GM12801 (cell line): Measurements from ENCODE around the gene KYNU.

Source experiments
- CTCF ChIP-seq: IDR thresholded peaks from one replicate; pipeline ENCODE4 v1.5.1; 2011; ENCODE audit warnings: control low read depth; ENCODE audit not compliant: insufficient read length; ENCODE audit errors: extremely low read depth

Gene KYNU

GRCh38 chr2:142987044-142987443 is 109.6 kb downstream of the KYNU start:
- no peak for TF ChIP-seq CTCF

- TF ChIP-seq CTCF = no peak
These were observed 112.1 kb downstream of the KYNU start for GRCh38 chr2:142989273-142990204.

GRCh38 chr2:142991295-142991694 is 113.8 kb downstream of the KYNU start:
- no peak for TF ChIP-seq CTCF

GRCh38 chr2:142992840-142993239 is 115.4 kb downstream of the KYNU start:
- TF ChIP-seq CTCF = no peak

- no peak for TF ChIP-seq CTCF
These were observed 116.3 kb downstream of the KYNU start for GRCh38 chr2:142993771-142994170.

- TF ChIP-seq CTCF = no peak
These were observed 117.2 kb downstream of the KYNU start for GRCh38 chr2:142994665-142995064.

- no peak for TF ChIP-seq CTCF
These were observed 119.8 kb downstream of the KYNU start for GRCh38 chr2:142997231-142997630.
